Activated CD4-positive, alpha-beta T cell treated with anti-CD3 and anti-CD28 coated beads, Interleukin-2, amount 10 ng/mL, durations not matched to agents 7 days and 5 days (primary cell): ENCODE measurements around the gene HSPA6. TPM values are rescaled to one million over a fixed set of nuclear protein-coding genes. Genes with fewer than 3 reads are reported as not detected.
A peak's percentile ranks its signal among the peaks of the same experiment; 100 is the strongest.
"Not testable (repeated sequence)": the region's sequence is repeated elsewhere in the genome, so short reads cannot be mapped to it uniquely, and the experiment has no call there.

Experiments used
- CTCF ChIA-PET: fragments of 350-600 bp; sonication (Branson Sonifier 250); formaldehyde crosslinking; loops from one replicate; lab custom pipeline; 2021; ENCODE audit warnings: antibody characterized with exemption; lab: Charles Lee
- POLR2A ChIA-PET: fragments of 350-600 bp; sonication (Branson Sonifier 250); formaldehyde crosslinking; loops from one replicate; lab custom pipeline; 2021; ENCODE audit warnings: antibody characterized with exemption; lab: Charles Lee
- DNase-seq: peaks from one replicate; pipeline ENCODE4 v3.0.0-alpha.2; 2020
- H3K27ac Mint-ChIP-seq: one replicate; pipeline ENCODE4 v1.8.0; 2021; ENCODE audit warnings: mild to moderate bottlenecking, moderate library complexity, mixed read lengths
- H3K27me3 Mint-ChIP-seq: one replicate; pipeline ENCODE4 v1.8.0; 2021; ENCODE audit warnings: mixed read lengths
- H3K36me3 Mint-ChIP-seq: one replicate; pipeline ENCODE4 v1.8.0; 2021; ENCODE audit warnings: low read depth, mixed read lengths
- H3K4me1 Mint-ChIP-seq: one replicate; pipeline ENCODE4 v1.8.0; 2021; ENCODE audit warnings: mixed read lengths
- H3K4me3 Mint-ChIP-seq: one replicate; pipeline ENCODE4 v1.8.0; 2021; ENCODE audit warnings: mild to moderate bottlenecking, moderate library complexity, mixed read lengths
- H3K9me3 Mint-ChIP-seq: one replicate; pipeline ENCODE4 v1.8.0; 2021; ENCODE audit warnings: mixed read lengths
- total RNA-seq, 2 experiments: library from RNA; stranded (reverse); gene quantifications; one replicate each; pipeline ENCODE4 v1.2.3, GENCODE V29; 2021

HSPA6 gene
- under 1 TPM in 1 of 2 experiments, not detected in 1; 0.07 TPM for total RNA-seq

DNA sequence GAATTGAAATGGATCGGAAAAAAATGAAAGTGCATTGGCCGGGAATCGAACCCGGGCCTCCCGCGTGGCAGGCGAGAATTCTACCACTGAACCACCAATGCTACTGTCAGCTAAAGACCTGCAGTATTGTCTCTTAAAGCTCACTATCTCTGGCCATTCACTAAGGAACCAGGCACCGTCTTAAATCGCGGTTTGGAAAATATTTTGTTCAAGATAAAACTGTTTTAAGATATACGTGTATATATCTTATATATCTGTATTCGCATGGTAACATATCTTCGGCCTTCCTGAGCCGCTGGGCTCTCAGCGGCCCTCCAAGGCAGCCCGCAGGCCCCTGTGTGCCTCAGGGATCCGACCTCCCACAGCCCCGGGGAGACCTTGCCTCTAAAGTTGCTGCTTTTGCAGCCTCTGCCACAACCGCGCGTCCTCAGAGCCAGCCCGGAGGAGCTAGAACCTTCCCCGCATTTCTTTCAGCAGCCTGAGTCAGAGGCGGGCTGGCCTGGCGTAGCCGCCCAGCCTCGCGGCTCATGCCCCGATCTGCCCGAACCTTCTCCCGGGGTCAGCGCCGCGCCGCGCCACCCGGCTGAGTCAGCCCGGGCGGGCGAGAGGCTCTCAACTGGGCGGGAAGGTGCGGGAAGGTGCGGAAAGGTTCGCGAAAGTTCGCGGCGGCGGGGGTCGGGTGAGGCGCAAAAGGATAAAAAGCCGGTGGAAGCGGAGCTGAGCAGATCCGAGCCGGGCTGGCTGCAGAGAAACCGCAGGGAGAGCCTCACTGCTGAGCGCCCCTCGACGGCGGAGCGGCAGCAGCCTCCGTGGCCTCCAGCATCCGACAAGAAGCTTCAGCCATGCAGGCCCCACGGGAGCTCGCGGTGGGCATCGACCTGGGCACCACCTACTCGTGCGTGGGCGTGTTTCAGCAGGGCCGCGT is at the start of gene HSPA6:
HSPA6 (plus strand) TSS at position 724 of the 925 bp plus-strand sequence; CDS start at position 843, 119 bp downstream.
- H3K36me3 Mint-ChIP-seq, H3K9me3 Mint-ChIP-seq, POLR2A ChIA-PET, H3K4me1 Mint-ChIP-seq, CTCF ChIA-PET: not testable (repeated sequence)
- Mint-ChIP-seq H3K4me3 (peak within 1 kb of the TSS; percentile 79), H3K27ac (peak within 1 kb of the TSS; percentile 80), H3K27me3 (peaks cover 49% of the 10 kb centered on the region)
- DNase-seq = peak; percentile 74

DNA sequence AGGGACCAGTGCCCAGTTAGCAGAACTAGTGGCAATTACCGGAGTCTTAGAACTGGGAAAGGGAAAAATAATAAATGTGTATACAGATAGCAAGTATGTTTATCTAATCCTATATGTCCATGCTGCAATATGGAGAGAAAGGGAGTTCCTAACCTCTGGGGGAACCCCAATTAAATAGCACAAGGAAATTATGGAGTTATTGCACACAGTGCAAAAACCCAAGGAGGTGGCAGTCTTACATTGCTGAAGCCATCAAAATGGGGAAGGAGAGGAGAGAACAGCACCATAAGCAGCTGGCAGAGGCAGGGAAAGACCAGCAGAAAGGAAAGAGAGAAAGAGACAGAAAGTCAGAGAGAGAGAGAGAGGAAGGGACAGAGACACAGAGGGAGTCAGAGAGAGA is 46.6 kb upstream of the HSPA6 start:
- CTCF ChIA-PET, H3K27ac Mint-ChIP-seq, H3K9me3 Mint-ChIP-seq, H3K4me1 Mint-ChIP-seq, H3K36me3 Mint-ChIP-seq, DNase-seq, POLR2A ChIA-PET, H3K4me3 Mint-ChIP-seq: not testable (repeated sequence)
- peaks cover 30% of the 10 kb centered on the region for H3K27me3 Mint-ChIP-seq

- peaks cover 3% of the 10 kb centered on the region for H3K9me3 Mint-ChIP-seq
- no peak overlapping the region for H3K4me3 Mint-ChIP-seq
- H3K27me3 Mint-ChIP-seq = peaks cover 21% of the 10 kb centered on the region
- no peaks in the 10 kb centered on the region for H3K36me3 Mint-ChIP-seq
- no peak overlapping the region for H3K27ac Mint-ChIP-seq
- CTCF ChIA-PET = interaction anchor here (0.7 to 1.4 kb wide), 3 partner anchors 9 to 28 kb away, joined by 3 read pairs; no protein-coding TSS in a partner anchor
- no peaks in the 10 kb centered on the region for H3K4me1 Mint-ChIP-seq
- DNase-seq = no peak
- POLR2A ChIA-PET = no interaction called here
Observed at GRCh38 chr1:161478985-161479384, 45.4 kb upstream of the HSPA6 start.

- CTCF ChIA-PET = interaction anchor here (0.6 kb wide), 1 partner anchor 11 kb away, joined by 6 read pairs; no protein-coding TSS in a partner anchor
- H3K4me1 Mint-ChIP-seq = no peaks in the 10 kb centered on the region
- peaks cover 10% of the 10 kb centered on the region for H3K27me3 Mint-ChIP-seq
- no peaks in the 10 kb centered on the region for H3K36me3 Mint-ChIP-seq
- H3K27ac Mint-ChIP-seq = no peak overlapping the region
- no peak overlapping the region for H3K4me3 Mint-ChIP-seq
- H3K9me3 Mint-ChIP-seq = no peaks in the 10 kb centered on the region
- DNase-seq = no peak
- POLR2A ChIA-PET = no interaction called here
Observed at GRCh38 chr1:161480381-161481035, 43.8 kb upstream of the HSPA6 start.

- no peak for DNase-seq
- Mint-ChIP-seq H3K9me3 (no peaks in the 10 kb centered on the region), H3K4me3 (no peak overlapping the region), H3K27ac (no peak overlapping the region), H3K36me3 (no peaks in the 10 kb centered on the region), H3K4me1 (no peaks in the 10 kb centered on the region), H3K27me3 (peaks cover 10% of the 10 kb centered on the region)
- POLR2A ChIA-PET = no interaction called here
- CTCF ChIA-PET = interaction anchor here (3.1 kb wide), 1 partner anchor 257 kb away, joined by 8 read pairs; no protein-coding TSS in a partner anchor
Observed at GRCh38 chr1:161481624-161482392, 42.5 kb upstream of the HSPA6 start.

- ChIA-PET POLR2A (no interaction called here), CTCF (interaction anchor here (3.1 kb wide), 1 partner anchor 256 kb away, joined by 8 read pairs; no protein-coding TSS in a partner anchor)
- Mint-ChIP-seq H3K4me3 (no peak overlapping the region), H3K36me3 (no peaks in the 10 kb centered on the region), H3K4me1 (no peaks in the 10 kb centered on the region), H3K27ac (no peak overlapping the region), H3K9me3 (no peaks in the 10 kb centered on the region), H3K27me3 (peaks cover 10% of the 10 kb centered on the region)
- no peak for DNase-seq
Observed at GRCh38 chr1:161482610-161483009, 41.7 kb upstream of the HSPA6 start.

DNA sequence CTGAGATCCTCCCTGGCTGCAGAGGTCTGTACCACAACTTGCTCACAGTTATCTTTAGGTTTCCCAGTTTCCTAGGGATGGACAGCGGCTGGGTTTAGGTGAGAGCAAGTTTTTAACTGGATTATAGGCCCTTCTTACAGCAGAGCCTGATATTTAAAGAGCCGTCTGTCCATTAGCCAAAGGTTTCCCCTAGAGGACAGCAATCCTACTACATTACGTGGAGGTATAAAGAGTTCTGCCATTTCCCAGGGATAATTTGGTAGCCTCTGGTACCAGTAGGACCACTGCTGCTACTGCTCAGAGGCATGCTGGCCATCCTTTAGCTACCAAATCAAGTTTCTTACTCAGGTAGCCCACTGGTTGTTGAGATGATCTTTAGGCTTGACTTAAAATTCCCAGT is 41.0 kb upstream of the HSPA6 start:
- peaks cover 8% of the 10 kb centered on the region for H3K27me3 Mint-ChIP-seq
- no peak overlapping the region for H3K27ac Mint-ChIP-seq
- POLR2A ChIA-PET = no interaction called here
- H3K4me1 Mint-ChIP-seq = no peaks in the 10 kb centered on the region
- H3K9me3 Mint-ChIP-seq = no peaks in the 10 kb centered on the region
- H3K4me3 Mint-ChIP-seq = no peak overlapping the region
- H3K36me3 Mint-ChIP-seq = no peaks in the 10 kb centered on the region
- CTCF ChIA-PET = interaction anchor here (1.3 to 3.1 kb wide), 4 partner anchors 10 to 256 kb away, joined by 3 to 8 read pairs (median 3); no protein-coding TSS in a partner anchor
- no peak for DNase-seq

DNA sequence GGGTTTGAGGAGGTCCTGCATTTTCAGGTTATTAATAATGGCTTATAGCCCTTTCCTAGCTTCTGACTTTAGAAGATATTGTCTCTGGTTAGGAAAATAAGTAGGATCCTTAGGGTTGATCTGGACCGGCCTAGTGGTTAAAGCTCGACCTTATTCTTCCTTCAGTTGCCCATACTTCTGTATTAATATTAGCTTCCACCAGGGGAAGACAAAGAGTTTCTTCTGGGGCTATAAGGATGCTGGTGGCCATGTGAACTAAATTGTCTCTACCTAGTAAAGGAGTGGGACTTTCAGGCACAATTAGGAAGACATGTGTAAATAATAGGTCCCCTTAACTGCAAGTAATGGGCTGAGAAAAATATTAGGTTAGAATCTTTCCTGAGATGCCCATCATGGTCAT is 39.7 kb upstream of the HSPA6 start:
- Mint-ChIP-seq H3K36me3 (no peaks in the 10 kb centered on the region), H3K4me1 (no peaks in the 10 kb centered on the region), H3K27ac (no peak overlapping the region), H3K27me3 (peaks cover 18% of the 10 kb centered on the region), H3K4me3 (no peak overlapping the region), H3K9me3 (no peaks in the 10 kb centered on the region)
- no peak for DNase-seq
- ChIA-PET CTCF (interaction anchor here (1.3 to 3.1 kb wide), 6 partner anchors 8 to 254 kb away, joined by 3 to 8 read pairs (median 4); no protein-coding TSS in a partner anchor), POLR2A (no interaction called here)

DNA sequence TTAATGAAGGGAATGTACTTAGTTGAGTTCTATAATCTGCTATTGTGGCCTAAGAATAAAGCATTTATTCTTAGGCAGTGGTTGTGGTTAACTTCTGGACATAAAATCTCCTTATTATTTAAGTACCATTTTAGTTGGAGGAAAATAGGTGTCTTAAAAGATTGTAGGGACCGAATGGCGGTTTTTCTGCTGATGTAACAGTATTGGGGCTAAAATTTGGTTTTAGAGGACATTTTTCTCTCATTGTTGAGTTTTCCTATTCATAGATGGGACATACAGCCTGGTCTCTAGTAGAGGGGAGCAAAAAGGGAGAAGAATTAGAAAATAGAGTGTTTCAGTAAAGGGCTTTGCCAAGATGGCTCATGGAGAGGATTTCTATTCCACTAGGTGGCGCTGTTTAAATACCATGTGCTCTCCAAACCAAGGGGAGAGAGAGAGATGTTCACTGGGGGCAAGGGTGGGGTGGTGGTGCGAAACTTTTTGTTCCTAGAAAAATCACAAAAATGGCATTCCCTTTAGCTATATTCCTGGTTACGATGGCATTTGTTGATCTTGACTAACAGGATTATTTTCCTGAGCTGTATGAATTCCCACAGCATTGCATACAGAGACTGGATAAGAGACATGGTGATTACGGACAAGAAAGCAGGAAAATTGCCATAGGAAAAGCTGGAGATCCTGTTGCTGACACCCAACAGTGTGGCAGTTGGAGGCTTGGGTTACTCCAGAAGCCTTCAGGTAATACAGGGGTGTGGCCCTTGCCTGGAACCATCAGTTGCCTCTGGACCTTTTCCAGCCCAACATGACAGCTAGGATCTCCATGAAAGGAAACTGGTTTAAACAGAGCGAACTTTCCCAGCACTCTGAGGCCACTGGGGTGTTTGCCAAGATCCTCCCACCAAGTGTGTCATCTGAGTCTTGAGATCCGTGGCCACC is 37.3 kb upstream of the HSPA6 start:
- peak; percentile 62 for DNase-seq

GRCh38 chr1:161491472-161491871 is 32.9 kb upstream of the HSPA6 start:
- ChIA-PET POLR2A (interaction anchor here (0.6 to 0.7 kb wide), 2 partner anchors 198 to 239 kb away, joined by 3 read pairs; no protein-coding TSS in a partner anchor), CTCF (interaction anchor here (1.1 kb wide), 2 partner anchors 11 to 235 kb away, joined by 3 to 6 read pairs; no protein-coding TSS in a partner anchor)
- peaks cover 23% of the 10 kb centered on the region for H3K4me1 Mint-ChIP-seq
- H3K27me3 Mint-ChIP-seq = peaks cover 53% of the 10 kb centered on the region
- H3K4me3 Mint-ChIP-seq = no peak overlapping the region
- H3K36me3 Mint-ChIP-seq = no peaks in the 10 kb centered on the region
- no peak for DNase-seq
- no peak overlapping the region for H3K27ac Mint-ChIP-seq
- H3K9me3 Mint-ChIP-seq = no peaks in the 10 kb centered on the region

More for the DNA sequence above, 37.3 kb upstream of the HSPA6 start:
- Mint-ChIP-seq H3K9me3 (no peaks in the 10 kb centered on the region), H3K27ac (no peak overlapping the region), H3K4me1 (peaks cover 20% of the 10 kb centered on the region), H3K4me3 (no peak overlapping the region), H3K27me3 (peaks cover 39% of the 10 kb centered on the region), H3K36me3 (no peaks in the 10 kb centered on the region)
- POLR2A ChIA-PET = no interaction called here
- CTCF ChIA-PET = interaction anchor here (0.8 to 1.3 kb wide), 6 partner anchors 8 to 43 kb away, joined by 3 to 4 read pairs (median 3); no protein-coding TSS in a partner anchor

- ChIA-PET POLR2A (no interaction called here), CTCF (interaction anchor here (0.6 kb wide), 2 partner anchors 9 to 395 kb away, joined by 3 read pairs; no protein-coding TSS in a partner anchor)
- peaks cover 23% of the 10 kb centered on the region for H3K4me1 Mint-ChIP-seq
Observed at GRCh38 chr1:161492827-161493226, 31.5 kb upstream of the HSPA6 start.

More at GRCh38 chr1:161492827-161493226, 31.5 kb upstream of the HSPA6 start:
- no peak overlapping the region for H3K27ac Mint-ChIP-seq
- peaks cover 60% of the 10 kb centered on the region for H3K27me3 Mint-ChIP-seq
- no peak overlapping the region for H3K4me3 Mint-ChIP-seq
- DNase-seq = no peak
- H3K9me3 Mint-ChIP-seq = no peaks in the 10 kb centered on the region
- H3K36me3 Mint-ChIP-seq = no peaks in the 10 kb centered on the region
